HL-60/S4 treated with phorbol 12-myristate 13-acetate at 8.2 ng/mL for 4 days and 3 days (cell line): ENCODE results near the gene TBC1D14.

ENCODE experiments used
- in situ Hi-C: fragments of 300-500 bp; cut with MboI; formaldehyde crosslinking; loops from 2 replicates; pipeline ENCODE4 v1.15.0; 2022; ENCODE audit warnings: low sequenced_read_pairs

The TBC1D14 gene

DNA sequence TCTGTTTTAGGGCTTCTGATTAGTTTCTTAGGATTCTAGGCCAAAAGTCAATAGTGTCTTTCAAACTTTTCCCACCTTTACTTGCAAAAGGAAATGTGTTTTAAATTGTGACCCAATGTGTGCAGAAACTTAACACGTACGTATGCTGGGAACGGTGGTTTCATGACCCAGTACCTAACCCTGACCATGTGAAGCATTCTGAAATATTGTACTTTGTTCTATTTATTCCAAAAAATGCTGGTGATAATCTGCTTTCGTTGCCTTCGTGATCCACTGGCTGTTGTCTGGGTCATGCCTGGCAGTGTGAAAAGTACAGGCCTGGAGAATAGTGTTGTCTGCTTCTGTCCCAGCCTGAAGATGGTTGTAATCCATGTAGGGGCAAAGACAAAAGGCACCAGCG is 106.9 kb downstream of the TBC1D14 start:
- in situ Hi-C loops = no loop called here

DNA sequence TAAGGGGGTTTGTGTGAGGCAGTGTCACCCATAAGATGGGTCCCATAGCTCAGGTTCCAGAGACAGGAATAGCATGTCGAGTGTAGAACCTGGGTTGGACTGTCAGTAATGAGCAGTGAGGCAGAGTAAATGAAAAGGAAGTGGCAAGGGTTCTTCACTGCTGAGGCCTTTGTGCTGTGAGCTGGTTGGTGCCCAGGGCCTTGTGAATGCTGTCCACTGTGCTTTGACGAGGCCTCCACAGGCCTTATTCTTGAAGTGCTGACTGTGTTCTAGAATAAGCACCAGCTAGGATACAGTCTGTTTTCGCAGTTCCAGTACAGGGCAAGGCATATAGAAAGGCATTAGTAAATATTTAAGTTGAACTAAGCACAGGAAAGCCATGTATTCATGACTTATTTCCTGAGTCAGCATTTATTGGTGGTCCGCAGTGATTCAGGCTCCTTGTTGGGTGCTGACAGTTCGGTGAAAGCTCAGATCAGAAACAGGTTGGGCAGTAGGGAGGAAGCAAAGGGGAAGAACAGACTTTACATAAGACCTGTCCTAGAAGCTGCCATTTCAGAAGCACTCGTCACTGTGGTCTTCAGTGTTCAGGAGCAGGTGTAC is 107.9 kb downstream of the TBC1D14 start:
- in situ Hi-C loops = no loop called here

DNA sequence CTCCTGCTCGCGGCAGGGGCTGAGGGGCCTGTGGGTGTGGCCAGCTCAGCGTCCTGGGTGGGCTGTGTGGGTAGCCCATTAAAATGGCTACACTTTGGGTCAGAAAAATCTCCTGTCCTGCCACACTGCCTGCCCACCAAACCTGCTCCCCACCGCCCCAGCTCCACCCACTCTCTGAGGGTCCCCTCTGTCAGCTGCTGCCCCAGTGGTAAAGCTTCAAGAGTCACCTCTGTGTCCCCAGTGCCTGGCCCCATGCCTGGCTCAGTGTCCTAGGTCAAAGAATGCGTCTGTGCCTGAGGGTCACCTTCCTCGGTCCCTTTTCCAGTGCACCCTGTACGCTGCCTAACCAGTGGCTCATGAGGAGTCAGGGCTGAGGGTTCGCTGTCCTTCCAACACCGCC is 108.7 kb downstream of the TBC1D14 start:
- in situ Hi-C loops = no loop called here

DNA sequence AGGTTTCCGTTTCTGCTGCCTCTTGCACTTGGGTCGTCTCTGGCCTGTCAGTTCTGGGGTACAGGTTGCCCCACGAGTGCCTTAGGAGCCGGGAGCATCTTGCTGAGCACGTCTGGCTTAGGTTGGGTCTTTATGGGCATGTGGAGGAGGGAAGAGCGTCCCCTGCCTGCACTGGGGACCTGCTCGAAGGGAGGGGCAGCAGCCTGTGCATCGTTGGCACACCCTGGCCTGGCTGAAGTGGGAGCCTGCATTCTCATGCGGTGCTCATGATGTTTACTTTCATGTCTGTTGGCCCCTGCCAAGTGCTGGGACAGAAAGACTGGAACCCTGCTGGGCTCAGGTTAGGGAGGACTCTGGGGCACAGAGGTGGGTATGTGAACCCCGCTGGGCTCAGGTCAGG is 109.7 kb downstream of the TBC1D14 start:
- in situ Hi-C loops = no loop called here

DNA sequence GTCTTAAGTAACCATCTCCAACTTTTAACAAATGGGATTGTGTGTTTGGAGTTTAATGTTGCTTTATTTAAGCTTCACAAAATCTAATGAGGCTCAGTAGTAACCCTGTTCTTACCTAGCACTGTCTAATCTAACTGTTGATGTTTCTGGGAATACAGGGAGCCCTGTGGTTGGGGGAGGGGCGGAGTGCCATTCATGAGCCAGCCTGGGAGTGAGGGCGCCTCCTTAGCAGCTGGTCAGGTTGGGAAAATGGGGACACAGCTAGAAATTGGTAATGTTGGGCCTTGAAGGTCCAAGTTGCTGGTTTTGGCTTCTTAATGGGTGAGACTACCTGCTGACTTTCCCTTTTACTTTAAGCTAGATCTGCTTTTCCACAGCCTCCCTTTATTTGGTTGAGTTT is 110.7 kb downstream of the TBC1D14 start:
- in situ Hi-C loops = no loop called here

DNA sequence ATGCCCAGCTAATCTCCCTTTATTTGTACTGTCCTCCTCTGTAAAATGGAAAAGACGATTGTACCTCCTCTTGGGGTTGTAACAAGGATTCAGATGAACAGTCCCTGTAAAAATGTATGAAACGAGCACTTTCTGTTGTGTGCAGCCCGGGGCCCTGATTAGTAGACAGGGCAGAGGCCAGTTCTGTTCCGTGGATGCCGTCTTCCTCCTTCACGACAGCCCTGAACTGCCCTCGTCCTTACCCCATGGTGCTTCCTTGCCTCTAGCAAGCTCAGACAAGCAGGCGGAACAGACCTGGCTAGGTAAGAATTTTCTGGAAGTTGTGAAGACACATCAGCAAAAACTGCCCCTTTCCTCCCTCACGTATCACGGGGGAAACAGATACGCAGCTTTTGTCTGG is 111.2 kb downstream of the TBC1D14 start:
- in situ Hi-C loops = no loop called here

DNA sequence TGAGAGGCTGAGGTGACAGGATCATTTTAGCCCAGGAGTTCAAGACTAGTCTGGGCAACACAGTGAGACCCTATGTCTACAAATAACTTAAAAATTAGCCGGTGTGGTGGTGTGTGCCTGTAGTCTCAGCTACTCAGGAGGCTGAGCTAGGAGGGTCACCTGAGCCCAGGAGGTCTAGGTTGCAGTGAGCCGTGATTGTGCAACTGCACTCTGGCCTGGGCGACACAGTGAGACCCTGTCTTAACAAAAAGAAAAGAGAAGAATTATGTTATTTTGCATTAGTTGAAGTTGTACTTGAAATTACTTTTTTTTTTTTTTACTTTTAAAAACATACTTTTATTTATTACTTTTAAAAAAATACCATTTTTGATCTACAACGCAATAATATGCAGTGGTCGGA is 111.7 kb downstream of the TBC1D14 start:
- in situ Hi-C loops = no loop called here

DNA sequence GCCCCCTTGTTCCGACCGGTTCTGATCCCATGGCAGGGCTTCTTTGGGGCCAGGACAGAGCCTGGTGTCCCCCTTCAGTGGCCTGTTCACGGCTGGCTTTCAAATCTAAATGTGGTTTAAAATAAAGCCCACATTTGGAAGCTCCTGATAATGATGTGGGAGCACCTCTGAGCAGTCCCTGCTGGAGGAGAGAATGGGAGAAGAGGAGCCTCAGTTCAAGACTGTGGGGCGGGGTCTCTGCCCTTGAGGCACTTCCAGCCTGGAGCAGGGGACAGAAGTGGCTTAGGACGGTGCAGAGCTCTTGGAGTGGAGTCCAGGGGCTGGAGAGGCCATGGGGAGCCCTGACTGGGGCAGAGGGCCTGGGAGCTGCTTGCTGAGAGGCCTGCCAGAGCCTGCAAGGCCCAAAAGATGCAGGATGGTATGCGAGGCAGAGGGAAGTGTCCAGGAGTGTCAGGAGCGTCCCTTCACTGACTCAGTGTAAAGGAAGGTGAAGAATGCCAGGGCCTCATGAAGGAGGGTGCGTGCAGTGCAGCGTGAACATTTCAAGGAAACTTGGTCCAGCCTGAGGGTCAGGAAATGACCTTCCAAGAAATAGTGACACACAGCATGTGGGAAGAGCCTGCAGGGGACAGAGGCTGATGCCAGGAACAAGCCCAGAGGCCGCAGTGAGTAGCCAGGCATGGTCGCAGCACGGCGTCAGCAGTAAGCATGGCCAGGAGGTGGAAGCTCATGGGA is 112.5 kb downstream of the TBC1D14 start:
- in situ Hi-C loops = no loop called here

DNA sequence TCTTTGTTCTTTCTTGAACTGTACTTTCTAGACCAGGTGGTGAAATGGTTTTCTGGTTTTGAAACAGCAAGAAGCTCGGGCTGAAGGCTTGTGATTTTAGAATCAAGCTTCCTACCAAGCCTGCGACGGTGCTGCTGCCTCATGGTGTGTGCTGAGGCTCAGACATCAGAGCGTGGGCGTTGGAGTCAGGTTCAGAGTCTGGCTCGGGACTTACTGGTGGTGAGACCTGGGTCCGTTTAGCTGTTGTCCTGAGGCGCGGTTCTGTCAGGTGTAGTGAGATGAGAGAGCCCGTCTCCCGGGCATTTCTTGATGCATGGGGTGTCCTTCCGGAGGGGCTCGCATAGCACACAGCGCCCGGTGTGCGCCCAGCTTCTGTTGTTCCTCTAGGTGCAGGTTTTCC is 113.9 kb downstream of the TBC1D14 start:
- in situ Hi-C loops = no loop called here

DNA sequence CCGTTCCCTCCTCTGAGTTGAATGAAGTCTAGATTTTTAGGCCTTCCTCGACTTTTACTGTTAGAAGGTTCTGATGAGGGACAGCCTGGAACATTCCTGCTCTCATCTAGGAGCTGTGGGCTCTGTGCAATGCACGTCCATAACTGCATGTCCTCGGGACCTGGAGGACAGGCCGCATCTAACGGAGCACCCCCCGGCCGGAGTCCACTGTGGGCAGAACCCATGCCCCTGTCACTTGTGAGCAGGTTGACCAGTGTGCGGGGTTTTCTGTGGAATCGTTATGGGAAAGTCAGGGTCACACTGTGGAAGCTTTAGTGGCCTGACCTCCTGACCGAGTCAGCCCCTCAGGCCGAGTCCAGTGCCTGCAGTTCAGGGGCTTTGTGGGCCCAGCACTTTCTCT is 114.3 kb downstream of the TBC1D14 start:
- in situ Hi-C loops = no loop called here

DNA sequence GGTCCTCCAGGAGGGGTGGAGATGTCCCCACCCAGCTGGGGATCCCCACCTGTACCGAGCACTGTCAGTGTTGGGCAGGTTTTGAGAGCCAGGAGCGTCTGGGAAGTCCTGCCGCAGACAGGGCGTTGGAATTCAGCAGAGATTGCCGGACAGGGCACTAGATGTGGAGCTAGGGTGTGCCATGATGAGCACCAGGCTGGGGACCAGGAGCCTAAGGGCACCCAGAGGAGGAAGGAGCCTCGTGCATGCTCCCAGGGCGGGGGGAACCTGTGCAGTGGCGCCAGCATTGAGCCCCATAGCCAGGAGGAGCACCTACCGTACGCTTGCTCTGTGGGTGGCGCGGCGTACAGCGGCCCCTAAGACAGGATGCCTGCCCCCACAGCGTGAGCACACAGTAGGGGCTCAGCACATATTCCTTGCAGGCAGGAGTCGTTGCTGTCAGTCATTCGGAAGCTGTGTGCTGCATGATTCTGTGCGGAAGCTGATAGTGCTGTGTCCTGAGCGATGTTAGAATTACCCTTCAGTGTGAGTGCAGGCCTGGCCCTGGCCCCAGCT is 114.8 kb downstream of the TBC1D14 start:
- in situ Hi-C loops = no loop called here

DNA sequence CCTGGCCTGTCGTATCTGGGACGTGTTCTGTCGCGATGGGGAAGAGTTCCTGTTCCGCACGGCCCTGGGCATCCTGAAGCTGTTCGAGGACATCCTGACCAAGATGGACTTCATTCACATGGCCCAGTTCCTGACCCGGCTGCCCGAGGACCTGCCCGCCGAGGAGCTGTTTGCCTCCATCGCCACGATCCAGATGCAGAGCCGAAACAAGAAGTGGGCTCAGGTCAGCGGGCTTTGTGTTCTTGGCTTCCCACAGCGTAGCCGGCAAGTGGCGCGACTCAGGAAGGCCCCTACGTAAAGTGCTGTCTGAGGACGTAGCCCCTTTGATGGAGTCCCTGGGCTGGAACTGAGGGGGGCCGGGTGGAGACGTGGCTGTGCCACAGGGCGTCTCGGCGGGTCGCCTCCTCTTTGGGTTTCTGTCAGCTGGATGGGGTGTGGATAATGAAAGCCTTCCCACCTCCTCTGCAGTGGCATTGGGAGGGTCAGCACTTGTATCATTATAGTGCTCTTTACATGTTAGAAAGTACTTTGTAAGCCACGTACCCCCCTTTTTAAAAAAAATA is 115.5 kb downstream of the TBC1D14 start:
- in situ Hi-C loops = no loop called here

DNA sequence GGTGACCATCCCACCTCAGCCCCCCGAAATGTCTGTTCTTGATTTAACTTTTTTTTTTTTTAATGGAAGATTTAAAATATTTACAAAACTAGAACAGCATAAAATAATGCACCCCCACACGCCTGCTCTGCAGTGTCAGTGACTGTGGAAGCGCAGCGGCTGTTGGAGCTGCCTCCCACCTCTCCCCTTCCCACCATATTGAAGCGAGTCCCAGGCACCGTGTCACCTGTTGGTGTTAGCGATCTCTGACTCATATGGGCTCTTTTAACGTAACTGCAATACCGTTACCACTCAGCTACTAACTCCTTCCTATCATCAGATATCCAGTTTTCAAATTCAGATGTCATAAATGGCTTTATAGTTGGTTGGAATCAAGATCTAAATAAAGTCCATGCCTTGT is 116.5 kb downstream of the TBC1D14 start:
- in situ Hi-C loops = no loop called here

DNA sequence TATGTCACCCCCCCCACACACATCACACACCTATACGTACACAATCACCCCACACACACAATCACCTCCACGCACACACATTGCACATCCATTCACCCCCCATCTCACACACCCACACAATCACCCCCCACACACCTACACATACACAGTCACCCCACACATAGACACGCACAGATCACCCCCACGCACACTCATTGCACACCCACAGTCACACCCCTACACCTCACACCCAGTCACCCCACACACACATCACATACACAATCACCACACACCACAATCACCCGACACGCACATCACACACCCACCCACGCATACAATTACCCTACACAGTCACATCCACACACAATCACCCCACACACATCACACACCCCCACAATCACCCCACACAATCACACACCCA is 117.7 kb downstream of the TBC1D14 start:
- in situ Hi-C loops = no loop called here

DNA sequence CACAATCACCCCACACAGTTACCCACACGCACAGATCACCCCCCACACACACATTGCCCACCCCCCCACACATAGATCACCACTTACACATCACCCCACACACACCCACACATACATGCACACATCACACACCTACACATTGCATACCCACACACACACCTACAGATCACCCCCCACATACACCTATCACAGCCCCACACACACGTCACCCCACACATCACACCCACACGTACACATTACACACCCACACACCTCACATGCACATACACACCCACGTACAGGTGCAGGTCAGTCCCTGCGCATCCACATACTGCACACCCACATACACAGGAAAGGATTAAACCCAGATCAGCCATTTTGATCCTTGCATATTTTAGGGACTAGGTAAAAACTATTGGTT is 118.3 kb downstream of the TBC1D14 start:
- in situ Hi-C loops = no loop called here

DNA sequence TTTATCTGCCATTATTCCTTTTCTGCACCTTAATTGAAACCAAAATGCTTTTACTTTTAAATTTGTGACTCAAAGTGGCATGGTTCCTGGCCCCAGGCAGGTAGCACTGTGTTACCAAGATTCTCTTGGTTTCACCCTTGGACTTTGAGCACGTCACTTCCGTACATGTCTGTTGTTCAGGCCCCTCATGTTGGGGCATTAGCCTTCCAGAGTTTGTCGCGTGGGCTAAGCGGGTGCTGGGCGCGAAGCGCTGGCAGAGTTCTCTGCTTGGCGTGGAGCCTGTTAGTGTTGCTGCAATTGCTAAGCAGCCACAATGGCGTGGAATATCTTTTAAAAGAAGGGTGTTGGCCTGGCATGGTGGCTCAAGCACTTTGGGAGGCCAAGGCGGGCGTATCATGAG is 119.6 kb downstream of the TBC1D14 start:
- in situ Hi-C loops = no loop called here

DNA sequence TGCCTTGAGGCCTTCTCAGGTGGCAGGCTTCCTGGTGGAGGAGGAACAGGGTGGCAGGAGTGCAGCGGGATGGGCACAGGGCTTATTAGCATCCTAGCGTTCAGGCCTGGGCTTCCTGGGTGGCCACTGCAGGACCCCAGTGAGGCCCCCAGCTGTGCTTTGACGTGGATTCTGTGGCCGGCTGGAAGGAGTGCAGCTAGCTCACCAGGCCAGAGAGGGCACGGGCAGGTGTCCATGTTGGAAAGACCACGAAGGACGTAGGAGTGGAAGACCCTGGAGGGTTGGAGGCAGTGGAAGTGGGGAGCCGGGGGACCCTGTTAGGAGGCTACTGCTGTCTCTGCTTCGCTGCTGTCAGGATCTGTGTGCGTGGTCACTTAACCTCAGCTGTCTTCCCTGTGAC is 120.3 kb downstream of the TBC1D14 start:
- in situ Hi-C loops = no loop called here

DNA sequence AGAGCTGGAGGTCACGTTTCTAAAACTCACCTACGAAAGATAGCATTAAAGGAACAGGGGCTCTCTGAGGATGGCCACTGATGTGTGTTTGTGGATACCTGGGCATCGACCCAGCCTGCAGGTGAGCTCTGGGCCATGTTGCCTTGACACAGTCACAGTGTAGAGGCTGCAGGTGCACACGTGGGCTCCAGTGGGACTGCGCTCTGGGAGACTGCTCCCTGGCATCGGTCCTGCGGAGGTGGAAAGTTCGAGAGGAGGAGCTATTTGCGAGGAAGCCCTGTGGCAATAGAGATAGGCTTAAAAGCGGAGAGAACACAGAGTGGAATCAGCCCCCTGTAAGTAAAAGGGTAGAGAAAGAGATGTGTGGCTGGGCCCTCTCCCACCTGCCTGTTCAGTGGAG is 121.2 kb downstream of the TBC1D14 start:
- in situ Hi-C loops = no loop called here

DNA sequence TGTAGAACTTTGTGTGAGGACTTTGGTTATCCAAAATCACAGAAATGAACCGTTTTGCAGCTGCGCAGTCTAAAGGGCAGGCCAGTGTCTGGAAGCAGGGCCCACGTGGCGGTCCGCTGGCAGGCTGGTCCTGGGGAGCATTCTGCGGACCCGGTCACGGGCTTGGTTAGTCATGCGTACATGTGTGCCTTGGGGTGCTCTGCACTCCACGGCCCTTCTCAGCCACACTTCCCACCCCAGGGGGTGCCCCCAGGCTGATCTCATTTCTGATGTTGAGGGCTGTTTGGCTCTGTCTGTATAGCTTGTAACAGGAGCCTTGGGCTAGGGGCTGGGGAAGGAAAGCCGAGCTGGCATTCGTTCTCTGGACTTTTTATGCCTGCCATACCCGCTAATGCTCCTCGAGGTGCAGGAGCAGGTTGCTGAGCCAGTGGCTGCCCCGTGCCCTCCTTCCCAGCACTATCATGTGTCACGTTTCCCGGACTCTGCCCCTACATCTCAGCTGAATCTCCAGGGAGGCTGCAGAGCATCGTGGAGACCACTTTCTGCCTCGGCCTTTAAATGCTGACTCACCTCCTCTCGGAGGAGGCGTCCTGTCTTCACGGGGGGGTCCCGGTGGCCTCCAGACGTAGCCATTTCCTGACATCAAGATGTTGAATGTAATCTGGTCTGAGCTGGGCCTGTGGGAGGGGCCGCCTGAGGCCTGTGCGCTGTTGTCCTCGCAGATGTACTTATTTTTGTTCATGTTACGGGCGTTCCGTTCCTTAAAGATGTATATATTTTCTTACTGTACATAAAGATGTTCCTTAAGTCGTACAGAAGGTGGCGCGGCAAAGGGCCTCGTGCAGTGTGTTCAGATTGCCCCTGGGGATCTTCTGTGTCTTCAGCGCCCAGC is 122.2 kb downstream of the TBC1D14 start:
- in situ Hi-C loops = no loop called here

DNA sequence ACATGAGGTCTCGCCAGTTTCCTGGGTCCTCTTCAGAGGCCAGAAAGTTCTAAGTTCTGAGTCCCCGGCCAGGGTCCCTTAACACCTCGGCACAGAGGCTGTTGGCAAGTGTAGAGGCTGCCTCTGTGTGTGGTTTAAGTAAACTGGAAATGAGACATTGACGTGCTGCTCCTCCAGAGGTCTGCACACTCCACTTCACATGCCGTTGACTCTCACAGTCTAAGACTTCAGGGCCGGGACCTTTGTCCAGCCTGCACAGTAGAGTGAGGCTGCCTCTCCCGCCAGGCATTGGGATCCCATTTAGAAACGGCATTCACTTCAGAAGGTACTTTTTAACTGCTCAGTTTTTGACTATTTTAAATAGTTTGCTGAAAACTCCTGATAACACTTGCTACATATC is 123.0 kb downstream of the TBC1D14 start:
- in situ Hi-C loops = no loop called here
